Cardiac muscle cell (in vitro differentiated cells and primary cell): ENCODE measurements around the gene DEFB114. TPM values are rescaled to one million over a fixed set of nuclear protein-coding genes. Genes with fewer than 3 reads are reported as not detected.
"Not testable (repeated sequence)": the region's sequence is repeated elsewhere in the genome, so short reads cannot be mapped to it uniquely, and the experiment has no call there.

Source experiments
- DNase-seq, 2 donors: peaks; one replicate each; pipeline versions ENCODE4 v3.0.0 to v3.0.0-alpha.2; 2010 to 2017; ENCODE audit warnings: low read depth in 1 of 2, low spot score in 1 of 2
- H3K27ac ChIP-seq: fragments of 200-600 bp; sonication (generic); 2 replicates; pipeline ENCODE4 v1.5.1; 2016
- H3K27me3 ChIP-seq: fragments of 200-600 bp; sonication (generic); 2 replicates; pipeline ENCODE4 v1.6.0; 2016; ENCODE audit warnings: control low read depth
- H3K36me3 ChIP-seq: fragments of 200-600 bp; sonication (generic); 2 replicates; pipeline ENCODE4 v1.5.1; 2016; ENCODE audit warnings: control low read depth
- H3K4me1 ChIP-seq: fragments of 200-600 bp; sonication (generic); 2 replicates; pipeline ENCODE4 v1.8.1; 2017; ENCODE audit warnings: low read depth, mild to moderate bottlenecking, mixed run types
- H3K4me3 ChIP-seq: fragments of 200-600 bp; sonication (generic); 2 replicates; pipeline ENCODE4 v1.5.1; 2016; ENCODE audit warnings: mild to moderate bottlenecking
- H3K9me3 ChIP-seq: fragments of 200-600 bp; sonication (generic); 2 replicates; pipeline ENCODE4 v1.5.1; 2017; ENCODE audit warnings: low read depth, mild to moderate bottlenecking, control low read depth
- polyA plus RNA-seq: library from polyadenylated mRNA; unstranded; fragments of >200 nt; fragmentation: Nextera tagmentation; extraction: Ambion mirVana; gene quantifications from 2 replicates; pipeline ENCODE4 v1.2.1, GENCODE V29; 2016
- total RNA-seq: library from RNA; depleted of rRNA; stranded (reverse); fragments of >200 nt; gene quantifications from 2 replicates; pipeline ENCODE4 v1.2.3, GENCODE V29; 2016
- TF ChIP-seq, protein P1 (sequence below): IDR thresholded peaks from 2 replicates; pipeline ENCODE4 v1.5.1; 2012; ENCODE audit warnings: low read depth, mild to moderate bottlenecking, low read length

Gene DEFB114
- total and polyA plus RNA-seq, 2 experiments from 2014 or later = not detected

DNA sequence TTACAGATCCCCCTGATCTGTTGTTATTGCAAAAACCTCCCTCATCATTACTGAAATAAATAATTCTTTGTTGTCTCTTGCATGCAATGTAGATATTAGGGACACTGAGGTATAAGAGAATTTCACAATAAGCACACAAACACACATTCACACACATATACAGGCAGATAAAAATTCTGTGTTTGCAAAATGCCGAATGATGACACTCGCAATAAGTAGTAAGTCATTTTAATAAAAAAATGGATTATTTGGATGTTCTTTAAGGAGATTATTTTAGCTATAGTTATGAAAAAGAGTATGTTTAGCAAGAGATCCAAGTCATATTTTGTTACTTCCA is 13.6 kb downstream of the DEFB114 start:
- TF ChIP-seq, protein P1, sequence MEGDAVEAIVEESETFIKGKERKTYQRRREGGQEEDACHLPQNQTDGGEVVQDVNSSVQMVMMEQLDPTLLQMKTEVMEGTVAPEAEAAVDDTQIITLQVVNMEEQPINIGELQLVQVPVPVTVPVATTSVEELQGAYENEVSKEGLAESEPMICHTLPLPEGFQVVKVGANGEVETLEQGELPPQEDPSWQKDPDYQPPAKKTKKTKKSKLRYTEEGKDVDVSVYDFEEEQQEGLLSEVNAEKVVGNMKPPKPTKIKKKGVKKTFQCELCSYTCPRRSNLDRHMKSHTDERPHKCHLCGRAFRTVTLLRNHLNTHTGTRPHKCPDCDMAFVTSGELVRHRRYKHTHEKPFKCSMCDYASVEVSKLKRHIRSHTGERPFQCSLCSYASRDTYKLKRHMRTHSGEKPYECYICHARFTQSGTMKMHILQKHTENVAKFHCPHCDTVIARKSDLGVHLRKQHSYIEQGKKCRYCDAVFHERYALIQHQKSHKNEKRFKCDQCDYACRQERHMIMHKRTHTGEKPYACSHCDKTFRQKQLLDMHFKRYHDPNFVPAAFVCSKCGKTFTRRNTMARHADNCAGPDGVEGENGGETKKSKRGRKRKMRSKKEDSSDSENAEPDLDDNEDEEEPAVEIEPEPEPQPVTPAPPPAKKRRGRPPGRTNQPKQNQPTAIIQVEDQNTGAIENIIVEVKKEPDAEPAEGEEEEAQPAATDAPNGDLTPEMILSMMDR = no peak
- Histone ChIP-seq H3K4me3 (no peak overlapping the region), H3K4me1 (no peaks in the 10 kb centered on the region), H3K27me3 (no peaks in the 10 kb centered on the region), H3K36me3 (no peaks in the 10 kb centered on the region), H3K9me3 (no peaks in the 10 kb centered on the region), H3K27ac (no peak overlapping the region)
- no peak for DNase-seq

DNA sequence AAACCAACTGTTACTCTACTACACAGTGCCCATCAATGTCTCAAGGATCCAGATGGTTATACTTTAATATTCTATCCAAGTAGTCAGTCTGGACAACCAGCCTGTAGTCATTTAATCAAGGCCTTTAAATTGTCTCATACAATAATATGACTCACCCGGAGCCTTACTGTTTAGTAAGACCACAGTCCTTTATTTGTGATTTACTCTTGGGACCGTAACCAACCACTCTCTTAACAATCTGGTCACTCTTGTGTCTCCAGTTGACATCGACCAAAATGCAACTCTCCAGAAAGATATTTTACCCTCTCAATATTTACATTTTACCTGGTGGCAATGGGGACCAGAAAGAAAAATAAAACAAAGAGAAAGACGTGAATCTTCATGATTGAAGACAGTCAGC is 14.9 kb downstream of the DEFB114 start:
- H3K9me3 ChIP-seq = no peaks in the 10 kb centered on the region
- no peak overlapping the region for H3K27ac ChIP-seq
- H3K4me3 ChIP-seq = no peak overlapping the region
- DNase-seq = no peak
- no peaks in the 10 kb centered on the region for H3K36me3 ChIP-seq
- H3K27me3 ChIP-seq = no peaks in the 10 kb centered on the region
- H3K4me1 ChIP-seq = no peaks in the 10 kb centered on the region
- TF ChIP-seq, protein P1 = no peak

- Histone ChIP-seq H3K27ac (no peak overlapping the region), H3K4me1 (no peaks in the 10 kb centered on the region), H3K9me3 (no peaks in the 10 kb centered on the region), H3K27me3 (no peaks in the 10 kb centered on the region), H3K36me3 (no peaks in the 10 kb centered on the region), H3K4me3 (no peak overlapping the region)
- no peak for DNase-seq
- TF ChIP-seq, protein P1 = no peak
Measured at GRCh38 chr6:49946835-49947234, 17.1 kb downstream of the DEFB114 start.

DNA sequence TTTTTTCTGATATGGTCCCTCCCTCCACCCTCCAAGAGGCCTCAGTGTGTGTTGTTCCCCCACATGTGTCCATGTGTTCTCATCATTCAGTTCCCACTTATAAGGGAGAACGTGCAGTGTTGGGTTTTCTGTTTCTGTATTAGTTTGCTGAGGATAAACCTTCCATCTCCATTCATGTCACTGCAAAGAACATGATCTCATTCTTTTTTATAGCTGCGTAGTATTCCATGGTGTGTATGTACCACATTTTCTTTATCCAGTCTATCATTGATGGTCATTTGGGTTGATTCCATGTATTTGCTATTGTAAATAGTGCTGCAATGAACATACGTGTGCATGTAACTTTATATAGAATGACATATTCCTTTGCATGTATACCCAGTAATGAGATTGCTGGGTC is 19.9 kb downstream of the DEFB114 start:
- not testable (repeated sequence) for H3K9me3 ChIP-seq, DNase-seq, H3K27ac ChIP-seq, H3K4me3 ChIP-seq, H3K36me3 ChIP-seq, H3K27me3 ChIP-seq, H3K4me1 ChIP-seq

- no peaks in the 10 kb centered on the region for H3K9me3 ChIP-seq
- no peaks in the 10 kb centered on the region for H3K27me3 ChIP-seq
- TF ChIP-seq, protein P1 = no peak
- H3K4me1 ChIP-seq = no peaks in the 10 kb centered on the region
- no peaks in the 10 kb centered on the region for H3K36me3 ChIP-seq
- DNase-seq = no peak
- H3K27ac ChIP-seq = no peak overlapping the region
- no peak overlapping the region for H3K4me3 ChIP-seq
Measured at GRCh38 chr6:49939993-49940498, 23.9 kb downstream of the DEFB114 start.

- Histone ChIP-seq H3K27me3 (no peaks in the 10 kb centered on the region), H3K27ac (no peak overlapping the region), H3K9me3 (no peaks in the 10 kb centered on the region), H3K4me3 (no peak overlapping the region), H3K4me1 (no peaks in the 10 kb centered on the region), H3K36me3 (no peaks in the 10 kb centered on the region)
- TF ChIP-seq, protein P1 = no peak
- DNase-seq = no peak
Measured at GRCh38 chr6:49937811-49938210, 26.2 kb downstream of the DEFB114 start.
